Endothelial cell (in vitro differentiated cells): Measurements from ENCODE around the gene ATP5PF. TPM values are rescaled to one million over a fixed set of nuclear protein-coding genes. Genes with fewer than 3 reads are reported as not detected.

Experiments used
- DNase-seq: peaks from one replicate; pipeline ENCODE4 v3.0.0; 2021; ENCODE audit warnings: low spot score
- H3K27ac Mint-ChIP-seq: one replicate; pipeline ENCODE4 v1.8.0; 2021; ENCODE audit warnings: mixed read lengths, inconsistent platforms; ENCODE audit not compliant: unreplicated experiment
- H3K27me3 Mint-ChIP-seq: one replicate; pipeline ENCODE4 v1.8.0; 2021; ENCODE audit warnings: mild to moderate bottlenecking, moderate library complexity, mixed read lengths, inconsistent platforms; ENCODE audit not compliant: unreplicated experiment
- H3K36me3 Mint-ChIP-seq: one replicate; pipeline ENCODE4 v1.8.0; 2021; ENCODE audit warnings: mild to moderate bottlenecking, low read depth, mixed read lengths, inconsistent platforms; ENCODE audit not compliant: unreplicated experiment
- H3K4me1 Mint-ChIP-seq: one replicate; pipeline ENCODE4 v1.8.0; 2021; ENCODE audit warnings: mild to moderate bottlenecking, mixed read lengths, inconsistent platforms; ENCODE audit not compliant: unreplicated experiment
- H3K4me3 Mint-ChIP-seq: one replicate; pipeline ENCODE4 v1.8.0; 2021; ENCODE audit warnings: mild to moderate bottlenecking, mixed read lengths, inconsistent platforms; ENCODE audit not compliant: unreplicated experiment
- H3K9me3 Mint-ChIP-seq: one replicate; pipeline ENCODE4 v1.8.0; 2021; ENCODE audit warnings: mixed read lengths, inconsistent platforms; ENCODE audit not compliant: unreplicated experiment
- CTCF ChIP-seq: fragments of 200-600 bp; sonication (generic); IDR thresholded peaks from one replicate; pipeline ENCODE4 v1.5.0; 2021; ENCODE audit warnings: antibody characterized with exemption; ENCODE audit not compliant: unreplicated experiment
- total RNA-seq: library from RNA; stranded (reverse); fragmentation: NEBNext Ultra II Directional; extraction: Animal tissue kit (Norgen Biotek cat#: 25700); gene quantifications from one replicate; pipeline ENCODE4 v1.2.1, GENCODE V29; 2021; ENCODE audit not compliant: unreplicated experiment

Gene ATP5PF
- total RNA-seq, 1 donor from 2014 or later, result 119 TPM

- Mint-ChIP-seq H3K4me1 (no peaks in the 10 kb centered on the region), H3K4me3 (no peak overlapping the region), H3K27me3 (no peaks in the 10 kb centered on the region), H3K9me3 (no peaks in the 10 kb centered on the region), H3K36me3 (no peaks in the 10 kb centered on the region), H3K27ac (no peak overlapping the region)
- TF ChIP-seq CTCF, result no peak
- DNase-seq, result no peak
Observed at GRCh38 chr21:25676451-25676850, 58.3 kb downstream of the ATP5PF start.

Other genes with a start within 250 kb of the ATP5PF start
- gene MRPL39, start 127.4 kb downstream of the ATP5PF start, total RNA-seq, result 25.0 TPM
- 0.77 TPM for gene JAM2, start 95.6 kb downstream of the ATP5PF start, total RNA-seq
- 22.6 TPM for gene GABPA, start 68 bp upstream of the ATP5PF start, total RNA-seq